SK-N-SH treated with all-trans-retinoic acid at 6 μM for 48 hours (cell line): ENCODE results near the gene GPX4.

Source experiments
- ATAC-seq: fragments of 200-7000 bp; cut with Tn5 transposase; 3 replicates; pipeline ENCODE4 v1.9.1; 2020; ENCODE audit warnings: mild to moderate bottlenecking, moderate library complexity
- CREB5 ChIP-seq: fragments of 250-450 bp; sonication (Bioruptor Pico); IDR thresholded peaks from 2 replicates; pipeline ENCODE4 v1.5.1; 2020; ENCODE audit warnings: low read depth, mild to moderate bottlenecking, moderate library complexity
- CSDC2 ChIP-seq: fragments of 250-450 bp; sonication (Bioruptor Pico); IDR thresholded peaks from 2 replicates; pipeline ENCODE4 v1.5.0; 2020; ENCODE audit warnings: mild to moderate bottlenecking, moderate library complexity
- CSRNP3 ChIP-seq: fragments of 250-450 bp; sonication (Bioruptor Pico); IDR thresholded peaks from 2 replicates; pipeline ENCODE4 v1.5.1; 2021; ENCODE audit warnings: mild to moderate bottlenecking, moderate library complexity
- ESRRG ChIP-seq: fragments of 250-450 bp; sonication (Bioruptor Pico); IDR thresholded peaks from 2 replicates; pipeline ENCODE4 v1.6.1; 2021; ENCODE audit warnings: mild to moderate bottlenecking
- GLIS3 ChIP-seq: fragments of 250-450 bp; sonication (Bioruptor Pico); IDR thresholded peaks from 2 replicates; pipeline ENCODE4 v1.5.0; 2020; ENCODE audit warnings: mild to moderate bottlenecking, moderate library complexity
- ISL1 ChIP-seq: fragments of 250-450 bp; sonication (Bioruptor Pico); IDR thresholded peaks from 2 replicates; pipeline ENCODE4 v2.1.2; 2022; ENCODE audit warnings: mild to moderate bottlenecking, moderate library complexity
- OSR1 ChIP-seq: fragments of 250-450 bp; sonication (Bioruptor Pico); IDR thresholded peaks from 2 replicates; pipeline ENCODE4 v1.8.0; 2022; ENCODE audit warnings: moderate library complexity, mild to moderate bottlenecking, inconsistent platforms
- POU6F1 ChIP-seq: fragments of 250-450 bp; sonication (Bioruptor Pico); IDR thresholded peaks from 2 replicates; pipeline ENCODE4 v1.8.0; 2021; ENCODE audit warnings: low read depth, mild to moderate bottlenecking, moderate library complexity, borderline replicate concordance
- PPARA ChIP-seq: fragments of 250-450 bp; sonication (Bioruptor Pico); IDR thresholded peaks from 2 replicates; pipeline ENCODE4 v1.5.0; 2020; ENCODE audit warnings: mild to moderate bottlenecking, borderline replicate concordance
- RARB ChIP-seq: fragments of 250-450 bp; sonication (Bioruptor Pico); IDR thresholded peaks from 2 replicates; pipeline ENCODE4 v1.8.0; 2021; ENCODE audit warnings: mild to moderate bottlenecking, moderate library complexity
- TCF4 ChIP-seq: fragments of 250-450 bp; sonication (Bioruptor Pico); IDR thresholded peaks from 2 replicates; pipeline ENCODE4 v1.8.0; 2021; ENCODE audit warnings: mild to moderate bottlenecking, moderate library complexity, borderline replicate concordance
- TOX ChIP-seq: fragments of 250-450 bp; sonication (Bioruptor Pico); IDR thresholded peaks from 2 replicates; pipeline ENCODE4 v1.8.0; 2021; ENCODE audit warnings: mild to moderate bottlenecking, moderate library complexity, borderline replicate concordance
- TSHZ2 ChIP-seq: fragments of 250-450 bp; sonication (Bioruptor Pico); IDR thresholded peaks from 2 replicates; pipeline ENCODE4 v1.5.0; 2020; ENCODE audit warnings: mild to moderate bottlenecking, moderate library complexity
- ZC3H10 ChIP-seq: fragments of 250-450 bp; sonication (Bioruptor Pico); IDR thresholded peaks from 2 replicates; pipeline ENCODE4 v1.5.1; 2021; ENCODE audit warnings: mild to moderate bottlenecking, moderate library complexity
- ZFP3 ChIP-seq: fragments of 250-450 bp; sonication (Bioruptor Pico); IDR thresholded peaks from 2 replicates; pipeline ENCODE4 v1.5.0; 2020; ENCODE audit warnings: mild to moderate bottlenecking, moderate library complexity
- ZFP30 ChIP-seq: fragments of 450-650 bp; formaldehyde crosslinking; IDR thresholded peaks from 2 replicates; pipeline ENCODE4 v1.5.0; 2022; ENCODE audit warnings: mild to moderate bottlenecking, moderate library complexity
- ZNF565 ChIP-seq: fragments of 450-650 bp; formaldehyde crosslinking; conservative IDR thresholded peaks from 2 replicates; pipeline ENCODE4 v1.5.0; 2020; ENCODE audit warnings: low read depth, mild to moderate bottlenecking, moderate library complexity
- ZNF70 ChIP-seq: fragments of 450-650 bp; formaldehyde crosslinking; IDR thresholded peaks from 2 replicates; pipeline ENCODE4 v1.5.0; 2020; ENCODE audit warnings: mild to moderate bottlenecking, moderate library complexity
- ZNF8 ChIP-seq: fragments of 450-650 bp; formaldehyde crosslinking; IDR thresholded peaks from 2 replicates; pipeline ENCODE4 v1.5.0; 2020; ENCODE audit warnings: mild to moderate bottlenecking, moderate library complexity
- TF ChIP-seq, protein P1 (sequence below): fragments of 250-450 bp; sonication (Bioruptor Pico); IDR thresholded peaks from 2 replicates; pipeline ENCODE4 v1.8.0; 2020; ENCODE audit warnings: mild to moderate bottlenecking, moderate library complexity, borderline replicate concordance

Gene GPX4

GRCh38 chr19:1145635-1146411, 42.0 kb downstream of the GPX4 start (continued):
- TF ChIP-seq ISL1 (CRISPR knock-in tag) (no peak), TCF4 (CRISPR knock-in tag) (no peak), PPARA (CRISPR knock-in tag) (no peak), GLIS3 (CRISPR knock-in tag) (no peak), ESRRG (CRISPR knock-in tag) (no peak), TOX (CRISPR knock-in tag) (no peak), RARB (CRISPR knock-in tag) (no peak), TSHZ2 (CRISPR knock-in tag) (no peak)
- TF ChIP-seq, protein P1, sequence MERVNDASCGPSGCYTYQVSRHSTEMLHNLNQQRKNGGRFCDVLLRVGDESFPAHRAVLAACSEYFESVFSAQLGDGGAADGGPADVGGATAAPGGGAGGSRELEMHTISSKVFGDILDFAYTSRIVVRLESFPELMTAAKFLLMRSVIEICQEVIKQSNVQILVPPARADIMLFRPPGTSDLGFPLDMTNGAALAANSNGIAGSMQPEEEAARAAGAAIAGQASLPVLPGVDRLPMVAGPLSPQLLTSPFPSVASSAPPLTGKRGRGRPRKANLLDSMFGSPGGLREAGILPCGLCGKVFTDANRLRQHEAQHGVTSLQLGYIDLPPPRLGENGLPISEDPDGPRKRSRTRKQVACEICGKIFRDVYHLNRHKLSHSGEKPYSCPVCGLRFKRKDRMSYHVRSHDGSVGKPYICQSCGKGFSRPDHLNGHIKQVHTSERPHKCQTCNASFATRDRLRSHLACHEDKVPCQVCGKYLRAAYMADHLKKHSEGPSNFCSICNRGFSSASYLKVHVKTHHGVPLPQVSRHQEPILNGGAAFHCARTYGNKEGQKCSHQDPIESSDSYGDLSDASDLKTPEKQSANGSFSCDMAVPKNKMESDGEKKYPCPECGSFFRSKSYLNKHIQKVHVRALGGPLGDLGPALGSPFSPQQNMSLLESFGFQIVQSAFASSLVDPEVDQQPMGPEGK (CRISPR knock-in tag) = no peak

DNA sequence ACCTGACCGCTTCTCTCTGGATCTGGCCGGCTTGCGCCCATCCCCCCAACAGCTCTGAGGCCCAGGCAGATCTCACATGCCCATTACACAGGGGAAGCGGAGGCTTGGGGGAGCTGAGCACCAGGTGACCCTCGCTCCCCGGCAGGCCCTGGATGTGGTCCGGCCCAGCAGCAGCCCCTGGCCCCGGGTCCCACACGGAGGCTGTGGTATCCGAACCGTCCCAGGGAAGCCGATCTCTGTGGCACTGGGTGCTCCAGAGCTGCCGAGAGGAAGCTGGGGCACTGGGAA, 42.6 kb downstream of the GPX4 start:
- TF ChIP-seq TOX (CRISPR knock-in tag) (no peak), OSR1 (CRISPR knock-in tag) (no peak), TCF4 (CRISPR knock-in tag) (no peak), ZFP30 (CRISPR knock-in tag) (no peak), GLIS3 (CRISPR knock-in tag) (no peak), ZC3H10 (CRISPR knock-in tag) (no peak), ZNF70 (no peak), ZFP3 (no peak), CSDC2 (CRISPR knock-in tag) (no peak), ZNF565 (CRISPR knock-in tag) (no peak), ZNF8 (CRISPR knock-in tag) (no peak), POU6F1 (no peak), RARB (CRISPR knock-in tag) (no peak), ISL1 (CRISPR knock-in tag) (no peak)
- TF ChIP-seq, protein P1 (CRISPR knock-in tag) = no peak
- ATAC-seq = no peak

DNA sequence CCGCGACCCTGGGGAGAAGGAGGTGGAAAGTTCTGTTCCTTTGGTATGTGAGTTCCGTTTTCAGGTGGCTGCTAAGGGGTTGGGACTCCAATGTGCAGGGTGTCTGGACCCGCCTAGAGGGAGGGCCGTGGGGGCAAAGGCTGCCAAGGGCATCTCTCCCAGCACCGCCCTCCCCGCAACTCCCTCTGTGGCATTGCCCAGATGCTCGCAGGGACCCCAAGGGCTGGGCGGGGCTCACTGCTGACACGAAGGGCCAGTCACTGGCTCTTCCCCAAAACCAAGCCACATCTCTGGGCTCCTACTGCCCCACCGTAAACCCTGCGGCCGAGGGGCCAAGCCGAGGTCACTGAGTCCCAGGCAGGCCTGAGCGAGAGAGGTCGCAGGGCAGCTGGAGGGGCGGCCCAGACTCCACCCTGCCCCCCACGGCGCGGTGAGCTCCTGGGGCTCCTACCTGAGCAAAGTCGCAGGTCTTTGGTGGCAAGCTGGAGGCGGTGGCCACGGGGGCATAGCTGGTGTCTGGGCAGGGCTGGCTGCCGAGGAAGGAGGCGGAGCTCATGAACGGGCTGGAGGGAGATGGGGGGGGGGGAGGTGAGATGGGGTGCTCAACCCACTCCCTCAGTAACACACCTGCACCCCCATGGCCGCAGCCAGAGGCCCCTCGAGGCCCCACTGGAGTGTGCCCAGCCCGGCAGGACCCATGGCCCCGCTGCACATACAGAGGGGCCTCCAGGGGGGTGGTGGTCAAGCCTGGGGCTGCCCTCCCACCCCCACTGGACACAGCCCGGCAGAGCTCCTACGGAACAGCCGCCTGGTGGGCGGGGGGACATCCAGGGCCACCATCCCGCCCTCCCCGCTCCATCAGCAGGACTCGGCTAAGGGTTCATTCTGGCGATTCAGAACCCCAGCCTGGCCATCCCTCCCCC, 43.3 kb downstream of the GPX4 start:
- ATAC-seq = no peak
- TF ChIP-seq ISL1 (CRISPR knock-in tag) (no peak), CSRNP3 (CRISPR knock-in tag) (no peak), ZNF8 (CRISPR knock-in tag) (no peak), ESRRG (CRISPR knock-in tag) (no peak), CREB5 (CRISPR knock-in tag) (no peak), OSR1 (CRISPR knock-in tag) (no peak)
